Measurements from ENCODE around the gene ECI1.

Gene ECI1

DNA sequence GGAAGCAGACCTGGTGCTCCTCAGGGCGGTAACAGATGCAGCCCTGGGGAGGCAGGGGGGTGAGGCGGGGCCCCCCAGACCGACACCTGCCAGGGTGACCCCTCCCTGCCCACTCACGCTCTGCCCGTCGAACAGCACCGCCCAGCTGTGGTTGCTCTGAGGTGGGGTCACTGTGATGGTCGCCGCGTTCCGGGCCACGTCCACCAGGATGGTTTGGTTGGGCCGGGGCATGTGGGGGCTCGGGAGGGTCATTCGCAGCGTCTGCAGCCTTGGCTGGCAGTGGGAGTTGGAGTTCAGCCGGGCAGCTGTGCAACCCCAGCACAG, 41.4 kb downstream of the ECI1 start:
- peaks cover 21% of the 10 kb centered on the region for H3K4me1 ChIP-seq (ENCODE audit: low read length)
- no peaks in the 10 kb centered on the region for H3K27me3 ChIP-seq (ENCODE audit: low read depth, low read length)
- H2AFZ ChIP-seq (ENCODE audit: low read depth, low read length), result no peak overlapping the region
- H3K9me3 ChIP-seq (ENCODE audit: insufficient read depth, low read length), result no peaks in the 10 kb centered on the region
- H3K27ac ChIP-seq (ENCODE audit: low read length), result no peak overlapping the region
- H3K9ac ChIP-seq (ENCODE audit: low read length), result no peak overlapping the region
- H3K4me2 ChIP-seq (ENCODE audit: low read length), result no peak overlapping the region
- peaks cover 25% of the 10 kb centered on the region for H3K36me3 ChIP-seq (replicated peaks; ENCODE audit: low read depth, low read length)
- H3K4me3 ChIP-seq (ENCODE audit: low read length), result no peak overlapping the region
- peaks cover 37% of the 10 kb centered on the region for H3K79me2 ChIP-seq (ENCODE audit: low read length)
- no peak for TF ChIP-seq EZH2phosphoT487 (IDR thresholded peaks at IDR 0.05; ENCODE audit: low read depth)
- no peak for TF ChIP-seq CTCF (IDR thresholded peaks at IDR 0.05; ENCODE audit: low read depth, low read length)
- H4K20me1 ChIP-seq (ENCODE audit: insufficient read depth, low read length), result peaks cover 7% of the 10 kb centered on the region

DNA sequence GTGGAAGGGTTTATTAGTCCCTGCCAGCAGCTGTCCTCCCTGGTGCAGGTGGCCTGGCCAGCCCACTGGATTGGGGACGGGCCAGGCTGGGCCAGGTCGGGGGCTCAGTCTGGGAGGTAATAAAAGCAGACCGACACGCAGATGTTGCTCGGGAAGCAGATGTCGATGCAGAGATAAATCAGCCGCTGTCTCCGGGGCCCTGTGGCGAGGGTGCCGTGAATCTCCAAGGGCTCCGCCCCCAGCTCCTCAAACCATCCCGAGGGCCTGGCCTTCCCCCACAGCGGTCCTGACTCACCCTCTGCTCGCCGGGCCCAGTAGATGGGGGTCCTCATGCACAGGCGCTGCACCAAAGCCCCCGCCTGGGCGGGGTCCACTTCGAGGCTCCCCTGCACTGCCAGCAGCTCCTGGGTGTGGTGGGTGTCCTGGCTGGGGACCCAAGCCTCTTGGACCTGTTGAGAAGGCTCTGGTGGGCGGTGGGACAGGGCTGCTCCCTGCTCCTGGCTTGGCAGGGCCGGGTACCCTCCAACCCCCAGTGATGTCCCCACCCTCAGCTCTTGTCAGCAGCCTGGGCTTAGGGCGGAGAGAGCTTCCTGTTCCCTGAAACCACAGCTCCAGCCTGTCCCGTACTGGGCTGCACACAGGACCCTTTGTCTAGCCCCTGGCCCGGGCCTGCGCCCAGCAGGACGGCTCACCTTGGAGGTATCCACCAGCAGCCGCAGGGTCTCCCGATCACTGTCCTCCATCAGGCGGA, 42.0 kb downstream of the ECI1 start:
- no peak overlapping the region for H3K27ac ChIP-seq (ENCODE audit: low read length)
- peaks cover 24% of the 10 kb centered on the region for H3K4me1 ChIP-seq (ENCODE audit: low read length)
- no peak overlapping the region for H2AFZ ChIP-seq (ENCODE audit: low read depth, low read length)
- H3K9ac ChIP-seq (ENCODE audit: low read length), result no peak overlapping the region
- peaks cover 7% of the 10 kb centered on the region for H4K20me1 ChIP-seq (ENCODE audit: insufficient read depth, low read length)
- peaks cover 37% of the 10 kb centered on the region for H3K79me2 ChIP-seq (ENCODE audit: low read length)
- H3K4me3 ChIP-seq (ENCODE audit: low read length), result no peak overlapping the region
- no peak for TF ChIP-seq EZH2phosphoT487 (IDR thresholded peaks at IDR 0.05; ENCODE audit: low read depth)
- H3K27me3 ChIP-seq (ENCODE audit: low read depth, low read length), result no peaks in the 10 kb centered on the region
- no peak overlapping the region for H3K4me2 ChIP-seq (ENCODE audit: low read length)
- no peaks in the 10 kb centered on the region for H3K9me3 ChIP-seq (ENCODE audit: insufficient read depth, low read length)
- H3K36me3 ChIP-seq (replicated peaks; ENCODE audit: low read depth, low read length), result peaks cover 25% of the 10 kb centered on the region

- H3K27ac ChIP-seq (ENCODE audit: low read length), result no peak overlapping the region
- H3K4me1 ChIP-seq (ENCODE audit: low read length), result peaks cover 25% of the 10 kb centered on the region
- H3K9me3 ChIP-seq (ENCODE audit: insufficient read depth, low read length), result no peaks in the 10 kb centered on the region
- no peak overlapping the region for H2AFZ ChIP-seq (ENCODE audit: low read depth, low read length)
- no peak overlapping the region for H3K4me3 ChIP-seq (ENCODE audit: low read length)
- no peak overlapping the region for H3K4me2 ChIP-seq (ENCODE audit: low read length)
- peaks cover 30% of the 10 kb centered on the region for H3K79me2 ChIP-seq (ENCODE audit: low read length)
- no peak overlapping the region for H3K9ac ChIP-seq (ENCODE audit: low read length)
- no peaks in the 10 kb centered on the region for H3K27me3 ChIP-seq (ENCODE audit: low read depth, low read length)
- peaks cover 7% of the 10 kb centered on the region for H4K20me1 ChIP-seq (ENCODE audit: insufficient read depth, low read length)
- peaks cover 25% of the 10 kb centered on the region for H3K36me3 ChIP-seq (replicated peaks; ENCODE audit: low read depth, low read length)
- TF ChIP-seq CTCF (IDR thresholded peaks at IDR 0.05; ENCODE audit: low read depth, low read length) (no peak), EZH2phosphoT487 (IDR thresholded peaks at IDR 0.05; ENCODE audit: low read depth) (no peak)
These were observed 42.6 kb downstream of the ECI1 start for GRCh38 chr16:2208772-2209171.

GRCh38 chr16:2208308-2208707, 43.1 kb downstream of the ECI1 start:
- H3K27me3 ChIP-seq (ENCODE audit: low read depth, low read length), result no peaks in the 10 kb centered on the region
- H2AFZ ChIP-seq (ENCODE audit: low read depth, low read length), result no peak overlapping the region
- H3K9me3 ChIP-seq (ENCODE audit: insufficient read depth, low read length), result no peaks in the 10 kb centered on the region
- H4K20me1 ChIP-seq (ENCODE audit: insufficient read depth, low read length), result peaks cover 7% of the 10 kb centered on the region
- H3K4me3 ChIP-seq (ENCODE audit: low read length), result no peak overlapping the region
- peaks cover 20% of the 10 kb centered on the region for H3K4me1 ChIP-seq (ENCODE audit: low read length)
- H3K4me2 ChIP-seq (ENCODE audit: low read length), result no peak overlapping the region
- peaks cover 26% of the 10 kb centered on the region for H3K79me2 ChIP-seq (ENCODE audit: low read length)
- no peak for TF ChIP-seq CTCF (IDR thresholded peaks at IDR 0.05; ENCODE audit: low read depth, low read length)
- TF ChIP-seq EZH2phosphoT487 (IDR thresholded peaks at IDR 0.05; ENCODE audit: low read depth), result no peak
- H3K27ac ChIP-seq (ENCODE audit: low read length), result no peak overlapping the region
- H3K36me3 ChIP-seq (replicated peaks; ENCODE audit: low read depth, low read length), result peaks cover 25% of the 10 kb centered on the region
- H3K9ac ChIP-seq (ENCODE audit: low read length), result no peak overlapping the region

Measured in OCI-LY3 (cell line).